Mesenchymal stem cell (in vitro differentiated cells and primary cell): Measurements from ENCODE around the gene KRT37.

Source experiments
- DNase-seq: peaks from one replicate; pipeline ENCODE4 v3.0.0-alpha.2; 2013
- H2AFZ ChIP-seq: one replicate; pipeline ENCODE4 v1.6.1; 2013; ENCODE audit warnings: low read depth, mild to moderate bottlenecking, control low read depth, inconsistent platforms, low read length, moderate library complexity
- H2AK5ac ChIP-seq: 2 replicates; pipeline ENCODE4 v1.6.1; 2013; ENCODE audit warnings: low read length, moderate library complexity, mild to moderate bottlenecking, inconsistent platforms; ENCODE audit not compliant: severe bottlenecking
- H2BK120ac ChIP-seq: one replicate; pipeline ENCODE4 v1.6.1; 2013; ENCODE audit warnings: low read depth, mild to moderate bottlenecking, inconsistent platforms, low read length, moderate library complexity
- H2BK12ac ChIP-seq, 2 experiments: one replicate each; pipeline ENCODE4 v1.6.1; 2013; ENCODE audit warnings: inconsistent platforms in 2 of 2, low read length in 2 of 2, mild to moderate bottlenecking in 2 of 2, moderate library complexity in 2 of 2, control low read depth in 1 of 2
- H2BK15ac ChIP-seq: one replicate; pipeline ENCODE4 v1.6.1; 2013; ENCODE audit warnings: mild to moderate bottlenecking, low read depth, inconsistent platforms; ENCODE audit not compliant: poor library complexity, severe bottlenecking
- H2BK5ac ChIP-seq: 2 replicates; pipeline ENCODE4 v1.6.1; 2013; ENCODE audit warnings: low read depth, mild to moderate bottlenecking, low read length, control low read depth, inconsistent platforms; ENCODE audit not compliant: poor library complexity, severe bottlenecking
- H3K14ac ChIP-seq, 2 experiments: one replicate each; pipeline ENCODE4 v1.6.1; 2013; ENCODE audit warnings: inconsistent platforms in 2 of 2, low read length in 2 of 2, control low read depth in 1 of 2, mild to moderate bottlenecking in 1 of 2, moderate library complexity in 1 of 2
- H3K18ac ChIP-seq, 2 experiments: one replicate each; pipeline ENCODE4 v1.6.1; 2013; ENCODE audit warnings: inconsistent platforms in 2 of 2, low read length in 2 of 2, control low read depth in 1 of 2, low read depth in 1 of 2, mild to moderate bottlenecking in 1 of 2
- H3K23ac ChIP-seq, 2 experiments: one replicate each; pipeline ENCODE4 v1.6.1; 2013; ENCODE audit warnings: inconsistent platforms in 2 of 2, low read length in 2 of 2, mild to moderate bottlenecking in 2 of 2, moderate library complexity in 2 of 2, control low read depth in 1 of 2
- H3K27ac ChIP-seq: 2 replicates; pipeline ENCODE4 v1.5.1; 2013; ENCODE audit warnings: mild to moderate bottlenecking, moderate library complexity, low read length, control low read depth, inconsistent platforms; ENCODE audit not compliant: poor library complexity, severe bottlenecking
- H3K27me3 ChIP-seq, 2 experiments: 2 replicates each; pipeline versions ENCODE4 v1.6.1 to v1.7.0; 2013; ENCODE audit warnings: low read length in 2 of 2, mild to moderate bottlenecking in 2 of 2, moderate library complexity in 2 of 2, control low read depth in 1 of 2, inconsistent platforms in 1 of 2; ENCODE audit not compliant: control insufficient read depth in 1 of 2, insufficient read depth in 1 of 2
- H3K36me3 ChIP-seq, 2 experiments: 2 replicates each; pipeline versions ENCODE4 v1.6.1 to v1.7.0; 2013; ENCODE audit warnings: low read length in 2 of 2, control low read depth in 1 of 2, inconsistent platforms in 1 of 2, low read depth in 1 of 2, mild to moderate bottlenecking in 1 of 2; ENCODE audit not compliant: insufficient read depth in 2 of 2, control insufficient read depth in 1 of 2
- H3K4ac ChIP-seq, 2 experiments: one replicate each; pipeline ENCODE4 v1.6.1; 2013; ENCODE audit warnings: inconsistent platforms in 2 of 2, low read length in 2 of 2, mild to moderate bottlenecking in 2 of 2, moderate library complexity in 2 of 2, control low read depth in 1 of 2, low read depth in 1 of 2
- H3K4me1 ChIP-seq: 2 replicates; pipeline ENCODE4 v1.6.1; 2013; ENCODE audit warnings: low read depth, low read length, control low read depth; ENCODE audit not compliant: control insufficient read depth, insufficient read depth
- H3K4me2 ChIP-seq: 2 replicates; pipeline ENCODE4 v1.6.1; 2013; ENCODE audit warnings: low read length, mild to moderate bottlenecking, inconsistent platforms; ENCODE audit not compliant: poor library complexity, severe bottlenecking
- H3K4me3 ChIP-seq, 2 experiments: 2 replicates each; pipeline versions ENCODE4 v1.5.1 to v1.7.0; 2013; ENCODE audit warnings: low read length in 2 of 2, mild to moderate bottlenecking in 2 of 2, control low read depth in 1 of 2, low read depth in 1 of 2; ENCODE audit not compliant: insufficient read depth in 1 of 2
- H3K79me1 ChIP-seq: replicated peaks from 2 replicates; pipeline ENCODE4 v1.6.1; 2013; ENCODE audit warnings: mild to moderate bottlenecking, control low read depth, low read length, inconsistent platforms; ENCODE audit not compliant: poor library complexity, severe bottlenecking
- H3K9ac ChIP-seq: 2 replicates; pipeline ENCODE4 v1.7.0; 2013; ENCODE audit warnings: mild to moderate bottlenecking, low read length, moderate library complexity
- H3K9me3 ChIP-seq: 2 replicates; pipeline ENCODE4 v1.7.0; 2013; ENCODE audit warnings: mild to moderate bottlenecking, low read length; ENCODE audit not compliant: control insufficient read depth
- H4K8ac ChIP-seq: one replicate; pipeline ENCODE4 v1.6.1; 2013; ENCODE audit warnings: inconsistent platforms, mild to moderate bottlenecking, low read length, moderate library complexity
- H4K91ac ChIP-seq: one replicate; pipeline ENCODE4 v1.6.1; 2013; ENCODE audit warnings: mild to moderate bottlenecking, low read length, inconsistent platforms
- WGBS: methylation state at CpG from one replicate; pipeline ENCODE4 v1.1.7; 2013; ENCODE audit warnings: mixed read lengths; 5-methylcytosine and 5-hydroxymethylcytosine counted together

Gene KRT37

DNA sequence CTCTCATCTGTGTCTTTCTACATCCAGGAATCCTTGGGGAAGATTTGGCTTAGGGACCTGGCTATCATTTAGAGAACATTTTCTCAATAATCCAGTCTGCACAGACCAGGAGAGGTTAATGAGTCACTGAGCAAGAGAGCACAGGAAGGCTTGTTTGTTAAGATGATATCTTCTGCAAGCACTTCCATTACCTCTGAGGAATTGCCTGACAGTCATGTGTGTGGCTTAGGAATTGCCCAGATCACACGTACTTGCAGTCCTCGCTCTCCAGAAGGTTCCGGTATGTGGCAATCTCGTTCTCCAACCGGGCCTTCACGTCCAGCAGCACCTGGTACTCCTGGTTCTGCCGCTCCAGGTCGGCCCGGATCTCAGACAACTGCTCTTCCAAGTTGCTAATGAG is 3.3 kb downstream of the KRT37 start:
- H4K91ac ChIP-seq = no peak overlapping the region
- H3K27ac ChIP-seq = no peak overlapping the region
- H3K18ac ChIP-seq = no peak overlapping the region
- H3K4ac ChIP-seq = no peak overlapping the region
- H4K8ac ChIP-seq = no peak overlapping the region
- no peak overlapping the region for H2BK120ac ChIP-seq
- H3K9me3 ChIP-seq = no peaks in the 10 kb centered on the region
- H3K79me1 ChIP-seq = no peaks in the 10 kb centered on the region
- H3K27me3 ChIP-seq = peaks cover 0 to 30% of the 10 kb centered on the region in 2 experiments
- no peak overlapping the region for H3K4me3 ChIP-seq
- H3K23ac ChIP-seq = no peak overlapping the region
- H3K36me3 ChIP-seq = no peaks in the 10 kb centered on the region
- H3K4me1 ChIP-seq = peaks cover 14% of the 10 kb centered on the region
- no peak overlapping the region for H3K4me2 ChIP-seq
- no peak overlapping the region for H2BK15ac ChIP-seq
- H2AK5ac ChIP-seq = no peak overlapping the region
- H2BK12ac ChIP-seq = no peak overlapping the region
- 59% methylated on average over 9 of the region's 9 CpGs for WGBS
- no peak overlapping the region for H3K9ac ChIP-seq
- H2AFZ ChIP-seq = no peak overlapping the region
- peak; percentile 75 for DNase-seq
- no peak overlapping the region for H3K14ac ChIP-seq
- H2BK5ac ChIP-seq = no peak overlapping the region

DNA sequence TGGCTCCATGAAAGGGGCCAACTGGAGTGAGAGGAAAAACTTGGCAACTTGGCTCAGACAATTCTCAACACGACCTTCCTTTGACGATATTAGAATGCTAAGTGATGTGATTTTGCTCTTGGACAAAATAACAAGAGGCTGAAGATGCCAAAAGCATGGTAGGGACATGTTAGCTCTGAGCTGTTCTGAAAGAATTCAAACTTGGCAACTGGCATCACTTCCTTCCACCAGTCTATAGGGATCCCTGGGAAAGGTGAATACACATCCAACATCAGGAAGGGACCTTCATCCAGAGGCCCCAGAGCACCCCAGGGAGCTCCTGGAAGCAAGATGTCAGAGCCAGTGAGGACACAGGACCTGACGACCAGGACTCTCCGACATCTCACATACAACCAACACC is 4.3 kb downstream of the KRT37 start:
- no peak overlapping the region for H3K4ac ChIP-seq
- no peak overlapping the region for H3K4me2 ChIP-seq
- H3K14ac ChIP-seq = no peak overlapping the region
- no peak overlapping the region for H4K8ac ChIP-seq
- no peak overlapping the region for H4K91ac ChIP-seq
- no peak overlapping the region for H2BK15ac ChIP-seq
- WGBS = 91% methylated on average over 3 of the region's 4 CpGs
- no peaks in the 10 kb centered on the region for H3K36me3 ChIP-seq
- no peak overlapping the region for H3K23ac ChIP-seq
- no peak for DNase-seq
- H3K27ac ChIP-seq = no peak overlapping the region
- H3K9me3 ChIP-seq = no peaks in the 10 kb centered on the region
- H2AFZ ChIP-seq = no peak overlapping the region
- H3K4me3 ChIP-seq = no peak overlapping the region
- no peaks in the 10 kb centered on the region for H3K79me1 ChIP-seq
- no peak overlapping the region for H3K18ac ChIP-seq
- no peak overlapping the region for H2BK12ac ChIP-seq
- peak overlapping the region; percentile 33 for H2AK5ac ChIP-seq
- H3K27me3 ChIP-seq = peaks cover 0 to 30% of the 10 kb centered on the region in 2 experiments
- no peak overlapping the region for H3K9ac ChIP-seq
- no peak overlapping the region for H2BK5ac ChIP-seq
- H3K4me1 ChIP-seq = peaks cover 17% of the 10 kb centered on the region
- H2BK120ac ChIP-seq = no peak overlapping the region

DNA sequence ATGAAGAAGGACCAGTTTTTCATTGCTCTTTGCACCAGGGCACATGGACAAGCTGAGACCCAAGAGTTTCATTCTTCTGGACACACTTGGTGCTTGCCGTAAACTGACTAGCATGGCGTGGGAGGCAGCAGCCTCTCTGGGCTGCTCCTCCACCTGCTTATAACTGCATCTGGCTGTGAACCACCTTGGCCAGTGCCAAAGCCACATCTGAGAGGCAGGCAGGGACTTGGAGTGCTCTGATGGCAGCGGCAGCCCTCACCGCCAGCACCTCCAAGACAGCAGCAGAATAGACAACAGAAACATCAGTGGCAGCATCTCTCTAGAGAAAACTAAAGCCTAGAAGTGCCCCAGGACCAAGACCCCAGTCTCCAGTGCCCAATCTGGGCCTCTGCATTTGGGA is 4.7 kb downstream of the KRT37 start:
- Histone ChIP-seq H2AK5ac (peak overlapping the region; percentile 33), H3K27ac (no peak overlapping the region), H2BK15ac (no peak overlapping the region), H2BK120ac (no peak overlapping the region), H3K79me1 (no peaks in the 10 kb centered on the region), H3K4me3 (no peak overlapping the region), H3K14ac (no peak overlapping the region), H2AFZ (no peak overlapping the region), H3K4ac (no peak overlapping the region), H3K9ac (no peak overlapping the region), H3K9me3 (no peaks in the 10 kb centered on the region), H3K18ac (no peak overlapping the region), H4K91ac (no peak overlapping the region), H2BK12ac (no peak overlapping the region), H3K36me3 (no peaks in the 10 kb centered on the region), H3K4me2 (no peak overlapping the region), H4K8ac (no peak overlapping the region), H2BK5ac (no peak overlapping the region), H3K27me3 (peaks cover 0 to 30% of the 10 kb centered on the region in 2 experiments), H3K23ac (no peak overlapping the region), H3K4me1 (peaks cover 18% of the 10 kb centered on the region)
- 94% methylated on average over 4 of the region's 4 CpGs for WGBS
- no peak for DNase-seq

DNA sequence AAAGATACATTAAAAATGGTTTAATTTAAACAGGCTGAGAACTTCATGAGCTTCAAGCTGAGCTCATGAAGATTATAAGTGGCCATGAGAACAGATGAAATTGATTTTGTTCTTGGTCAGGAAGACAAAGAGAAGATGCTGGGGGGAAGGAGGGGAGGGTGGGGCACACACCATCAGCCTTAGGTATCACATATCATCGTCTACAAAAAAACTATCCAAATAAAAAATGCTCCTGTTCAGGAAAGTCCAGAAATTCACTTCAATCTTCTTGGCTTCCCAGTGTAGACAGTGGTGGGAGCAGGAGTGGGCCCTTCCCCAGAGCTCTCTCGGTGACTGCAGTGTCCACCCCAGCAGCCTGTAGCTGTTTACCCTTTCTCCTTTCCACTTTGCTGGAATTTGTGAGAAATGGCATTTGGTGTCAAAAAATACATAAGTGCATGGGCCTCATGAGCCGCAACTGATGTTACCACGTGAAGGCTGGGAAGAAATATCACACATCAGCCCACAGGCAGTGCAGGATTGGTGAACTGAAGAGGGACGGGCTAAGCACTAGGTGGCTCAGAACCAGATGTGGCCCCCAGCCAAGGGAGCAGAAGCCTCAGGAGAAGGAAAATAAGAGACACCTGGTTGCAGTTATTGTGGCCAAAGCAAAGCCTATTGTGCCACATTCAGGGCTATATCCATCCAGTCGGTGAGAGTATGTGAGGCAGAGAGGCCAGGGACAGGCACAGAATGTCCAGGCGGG is 6.1 kb downstream of the KRT37 start:
- no peak overlapping the region for H3K14ac ChIP-seq
- no peak overlapping the region for H4K8ac ChIP-seq
- no peak overlapping the region for H3K27ac ChIP-seq
- no peak for DNase-seq
- peaks cover 18% of the 10 kb centered on the region for H3K4me1 ChIP-seq
- no peaks in the 10 kb centered on the region for H3K9me3 ChIP-seq
- H3K23ac ChIP-seq = no peak overlapping the region
- H3K9ac ChIP-seq = no peak overlapping the region
- H3K79me1 ChIP-seq = no peaks in the 10 kb centered on the region
- H3K4ac ChIP-seq = no peak overlapping the region
- no peak overlapping the region for H4K91ac ChIP-seq
- peak overlapping the region; percentile 69 for H2AK5ac ChIP-seq
- H3K4me2 ChIP-seq = no peak overlapping the region
- H3K18ac ChIP-seq = no peak overlapping the region
- H2BK12ac ChIP-seq = no peak overlapping the region
- no peaks in the 10 kb centered on the region for H3K36me3 ChIP-seq
- H2AFZ ChIP-seq = no peak overlapping the region
- H2BK5ac ChIP-seq = no peak overlapping the region
- H3K4me3 ChIP-seq = no peak overlapping the region
- H2BK15ac ChIP-seq = no peak overlapping the region
- no peak overlapping the region for H2BK120ac ChIP-seq
- H3K27me3 ChIP-seq = peaks cover 0 to 23% of the 10 kb centered on the region in 2 experiments
- WGBS = 97% methylated on average over 6 of the region's 7 CpGs
